Gastrocnemius medialis (tissue), 4 donors: ENCODE data around the gene IL20.

Experiments
- POLR2A ChIP-seq, 2 donors: fragments of 450-650 bp; IDR thresholded peaks; one replicate each; pipeline ENCODE4 v1.6.1; 2017; ENCODE audit warnings: antibody characterized with exemption in 2 of 2, mild to moderate bottlenecking in 2 of 2, moderate library complexity in 2 of 2
- TF ChIP-seq, protein P1 (sequence below), 5 experiments: fragments of 450-650 bp in 3 of 5; fragments of 200-600 bp in 2 of 5; sonication (generic) in 2 of 5; IDR thresholded peaks in 4 of 5; conservative IDR thresholded peaks in 1 of 5; 1 replicate in 4 of 5; 2 replicates in 1 of 5; pipeline ENCODE4 v1.5.1; 2016 to 2019; ENCODE audit warnings: antibody characterized with exemption in 5 of 5, mild to moderate bottlenecking in 3 of 5, moderate library complexity in 3 of 5

DNA sequence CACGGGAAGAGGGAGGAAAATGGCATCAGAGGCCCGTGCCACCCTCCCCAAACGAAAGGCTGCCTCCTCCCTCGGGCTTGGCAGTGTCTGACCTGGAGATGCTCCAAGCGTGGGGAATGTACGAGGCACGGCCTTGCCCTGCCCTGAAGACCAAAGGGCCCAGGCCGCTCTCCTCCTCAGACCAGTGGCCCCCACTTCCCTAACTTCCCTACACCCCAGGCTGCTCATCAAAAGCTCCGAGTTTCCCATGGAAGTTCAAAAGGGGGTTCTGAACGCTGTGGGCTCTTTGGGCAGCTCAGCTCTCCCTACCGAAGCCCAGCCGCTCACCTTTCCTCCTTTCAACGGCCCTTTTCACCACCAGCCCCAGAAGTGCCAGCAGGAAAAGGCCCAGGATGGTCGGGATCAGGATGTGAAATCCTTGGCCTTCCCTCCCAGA is 44.5 kb downstream of the IL20 start:
- TF ChIP-seq, protein P1, sequence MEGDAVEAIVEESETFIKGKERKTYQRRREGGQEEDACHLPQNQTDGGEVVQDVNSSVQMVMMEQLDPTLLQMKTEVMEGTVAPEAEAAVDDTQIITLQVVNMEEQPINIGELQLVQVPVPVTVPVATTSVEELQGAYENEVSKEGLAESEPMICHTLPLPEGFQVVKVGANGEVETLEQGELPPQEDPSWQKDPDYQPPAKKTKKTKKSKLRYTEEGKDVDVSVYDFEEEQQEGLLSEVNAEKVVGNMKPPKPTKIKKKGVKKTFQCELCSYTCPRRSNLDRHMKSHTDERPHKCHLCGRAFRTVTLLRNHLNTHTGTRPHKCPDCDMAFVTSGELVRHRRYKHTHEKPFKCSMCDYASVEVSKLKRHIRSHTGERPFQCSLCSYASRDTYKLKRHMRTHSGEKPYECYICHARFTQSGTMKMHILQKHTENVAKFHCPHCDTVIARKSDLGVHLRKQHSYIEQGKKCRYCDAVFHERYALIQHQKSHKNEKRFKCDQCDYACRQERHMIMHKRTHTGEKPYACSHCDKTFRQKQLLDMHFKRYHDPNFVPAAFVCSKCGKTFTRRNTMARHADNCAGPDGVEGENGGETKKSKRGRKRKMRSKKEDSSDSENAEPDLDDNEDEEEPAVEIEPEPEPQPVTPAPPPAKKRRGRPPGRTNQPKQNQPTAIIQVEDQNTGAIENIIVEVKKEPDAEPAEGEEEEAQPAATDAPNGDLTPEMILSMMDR (IDR thresholded peaks at IDR 0.05 in 4 of 5, conservative IDR thresholded peaks at IDR 0.05 in 1 of 5): no peak
- TF ChIP-seq POLR2A (IDR thresholded peaks at IDR 0.05): no peak
